IMR-90 (cell line): ENCODE results near the gene OSBP2. TPM values are rescaled to one million over a fixed set of nuclear protein-coding genes. Genes with fewer than 3 reads are reported as not detected.

ENCODE experiments used
- ATAC-seq: fragments of 200-7000 bp; cut with Tn5 transposase; 2 replicates; pipeline ENCODE4 v1.9.1; 2020; ENCODE audit warnings: low read depth, mild to moderate bottlenecking, moderate library complexity
- BruUV-seq: library from RNA; stranded (reverse); fragments of 400-500 nt; replicated peaks from 2 replicates; lab custom pipeline; 2021; lab: Mats Ljungman, UMichigan
- CTCF ChIA-PET: fragments of 300-600 bp; formaldehyde crosslinking; extraction: SDS; loops from one replicate; lab custom pipeline; 2021; ENCODE audit warnings: antibody characterized with exemption; lab: Yijun Ruan, JAX
- POLR2A ChIA-PET: fragments of 300-600 bp; sonication (Branson Sonifier 250); formaldehyde crosslinking; loops from one replicate; lab custom pipeline; 2022; ENCODE audit warnings: antibody characterized with exemption; ENCODE audit not compliant: unreplicated experiment; lab: Charles Lee
- DNase-seq: peaks from one replicate; pipeline ENCODE4 v3.0.0; 2013
- H2AFZ ChIP-seq: replicated peaks from 2 replicates; pipeline ENCODE3; 2013; ENCODE audit warnings: low read length, mild to moderate bottlenecking; ENCODE audit not compliant: poor library complexity
- H2AK5ac ChIP-seq: 2 replicates; pipeline ENCODE4 v1.6.1; 2013; ENCODE audit warnings: low read depth, low read length, inconsistent platforms
- H2AK9ac ChIP-seq: replicated peaks from 2 replicates; pipeline ENCODE3; 2013; ENCODE audit warnings: mild to moderate bottlenecking, low read depth, low read length, moderate library complexity; ENCODE audit not compliant: poor library complexity
- H2BK120ac ChIP-seq: 2 replicates; pipeline ENCODE4 v1.6.1; 2013; ENCODE audit warnings: low read depth, low read length, inconsistent platforms
- H2BK15ac ChIP-seq: 3 replicates; pipeline ENCODE4 v1.6.1; 2013; ENCODE audit warnings: low read depth, low read length, inconsistent platforms
- H2BK20ac ChIP-seq: 2 replicates; pipeline ENCODE4 v1.6.1; 2013; ENCODE audit warnings: low read depth, mild to moderate bottlenecking, inconsistent platforms, low read length, moderate library complexity
- H2BK5ac ChIP-seq: 2 replicates; pipeline ENCODE4 v1.6.1; 2013; ENCODE audit warnings: mild to moderate bottlenecking, low read depth, low read length, inconsistent platforms; ENCODE audit not compliant: poor library complexity, severe bottlenecking
- H3K14ac ChIP-seq: replicated peaks from 2 replicates; pipeline ENCODE4 v1.6.1; 2013; ENCODE audit warnings: low read depth, low read length, inconsistent platforms
- H3K18ac ChIP-seq: 2 replicates; pipeline ENCODE4 v1.6.1; 2013; ENCODE audit warnings: low read depth, low read length, control low read depth
- H3K23ac ChIP-seq: 2 replicates; pipeline ENCODE4 v1.6.1; 2013; ENCODE audit warnings: low read depth, low read length, inconsistent platforms
- H3K27ac ChIP-seq: 2 replicates; pipeline ENCODE4 v1.5.1; 2013; ENCODE audit warnings: mild to moderate bottlenecking, control low read depth, low read length; ENCODE audit not compliant: insufficient read depth
- H3K27me3 ChIP-seq: 2 replicates; pipeline ENCODE4 v1.6.1; 2013; ENCODE audit warnings: low read length; ENCODE audit not compliant: control insufficient read depth, insufficient read depth
- H3K36me3 ChIP-seq: 2 replicates; pipeline ENCODE4 v1.6.1; 2013; ENCODE audit warnings: low read length, mixed read lengths; ENCODE audit not compliant: control insufficient read depth, insufficient read depth
- H3K4ac ChIP-seq: 2 replicates; pipeline ENCODE4 v1.6.1; 2013; ENCODE audit warnings: low read depth, low read length, inconsistent platforms
- H3K4me1 ChIP-seq: 2 replicates; pipeline ENCODE4 v1.6.1; 2013; ENCODE audit warnings: low read length, mixed read lengths; ENCODE audit not compliant: control insufficient read depth, insufficient read depth
- H3K4me2 ChIP-seq: 2 replicates; pipeline ENCODE4 v1.6.1; 2013; ENCODE audit warnings: low read depth, mild to moderate bottlenecking, control low read depth, low read length, moderate library complexity
- H3K4me3 ChIP-seq: 2 replicates; pipeline ENCODE4 v1.5.1; 2013; ENCODE audit warnings: low read depth, mild to moderate bottlenecking, control low read depth, low read length, moderate library complexity; ENCODE audit not compliant: insufficient read depth
- H3K56ac ChIP-seq: 2 replicates; pipeline ENCODE4 v1.6.1; 2013; ENCODE audit warnings: low read length, inconsistent platforms; ENCODE audit not compliant: insufficient read depth; ENCODE audit errors: extremely low read depth
- H3K79me1 ChIP-seq, 2 experiments: 2 replicates each; pipeline ENCODE4 v1.6.1; 2013; ENCODE audit warnings: low read length in 2 of 2, inconsistent platforms in 1 of 2, low read depth in 1 of 2
- H3K9ac ChIP-seq: 2 replicates; pipeline ENCODE4 v1.6.1; 2013; ENCODE audit warnings: low read depth, low read length, control low read depth
- H3K9me1 ChIP-seq: 2 replicates; pipeline ENCODE4 v1.6.1; 2013; ENCODE audit warnings: low read length, inconsistent platforms; ENCODE audit not compliant: insufficient read depth
- H3K9me3 ChIP-seq: 2 replicates; pipeline ENCODE4 v1.6.1; 2013; ENCODE audit warnings: low read length; ENCODE audit not compliant: control insufficient read depth, insufficient read depth
- H4K20me1 ChIP-seq: 2 replicates; pipeline ENCODE4 v1.6.1; 2013; ENCODE audit warnings: low read length, inconsistent platforms; ENCODE audit not compliant: insufficient read depth
- H4K5ac ChIP-seq: 2 replicates; pipeline ENCODE4 v1.6.1; 2013; ENCODE audit warnings: mild to moderate bottlenecking, low read depth, low read length, control low read depth
- H4K8ac ChIP-seq, 2 experiments: 2 replicates each; pipeline ENCODE4 v1.6.1; 2013; ENCODE audit warnings: low read depth in 2 of 2, low read length in 2 of 2, control low read depth in 1 of 2, inconsistent platforms in 1 of 2
- H4K91ac ChIP-seq: 2 replicates; pipeline ENCODE4 v1.6.1; 2013; ENCODE audit warnings: low read depth, low read length, inconsistent platforms; ENCODE audit not compliant: insufficient read depth
- CEBPB ChIP-seq: IDR thresholded peaks from 2 replicates; pipeline ENCODE4 v1.6.1; 2012; ENCODE audit warnings: low read depth, low read length, improper control_type of control experiment
- FOS ChIP-seq: fragments of 150-350 bp; IDR thresholded peaks from 2 replicates; pipeline ENCODE4 v1.6.1; 2016; ENCODE audit warnings: low read depth, low read length
- MAFK ChIP-seq: IDR thresholded peaks from 2 replicates; pipeline ENCODE4 v1.6.1; 2012; ENCODE audit warnings: low read depth, low read length, improper control_type of control experiment
- RAD21 ChIP-seq: IDR thresholded peaks from 2 replicates; pipeline ENCODE4 v1.6.1; 2012; ENCODE audit warnings: low read length, improper control_type of control experiment
- SMC3 ChIP-seq: fragments of 150-350 bp; IDR thresholded peaks from 2 replicates; pipeline ENCODE4 v1.6.1; 2016; ENCODE audit warnings: low read depth, mild to moderate bottlenecking, antibody characterized with exemption, low read length, moderate library complexity
- WGBS, 2 experiments: methylation state at CpG; one replicate each; pipeline versions ENCODE4 v1.1.5 to v1.1.7; 2013; ENCODE audit warnings: missing lambda C conversion rate in 2 of 2; ENCODE audit not compliant: insufficient read length in 1 of 2; ENCODE audit errors: extremely low coverage in 2 of 2; 5-methylcytosine and 5-hydroxymethylcytosine counted together
- dilution Hi-C: fragments of 300-500 bp; cut with HindIII; formaldehyde crosslinking; loops from one replicate; pipeline ENCODE4 v1.14.3; 2018; ENCODE audit warnings: low sequenced_read_pairs; ENCODE audit not compliant: unreplicated experiment
- in situ Hi-C: fragments of 300-500 bp; cut with MboI; formaldehyde crosslinking; loops from 3 replicates; pipeline ENCODE4 v1.14.3; 2019; ENCODE audit warnings: low sequenced_read_pairs, inconsistent platforms, mixed read lengths
- intact Hi-C: fragments of 100-400 bp; cut with micrococcal nuclease; formaldehyde crosslinking; loops from 2 replicates; pipeline ENCODE4 v1.10.0; 2022
- polyA plus RNA-seq, 3 experiments: library from polyadenylated mRNA; depleted of rRNA; stranded (reverse); fragments of >200 nt; gene quantifications; 2 replicates each; pipeline ENCODE4 v1.2.3, GENCODE V29; 2012; ENCODE audit warnings: low replicate concordance in 1 of 3
- total RNA-seq: library from RNA; depleted of rRNA; stranded (reverse); fragments of >200 nt; gene quantifications from 2 replicates; pipeline ENCODE4 v1.2.3, GENCODE V29; 2012

Gene OSBP2
- total and polyA plus RNA-seq, 2 of the 4 experiments (the other 2 are of a cell fraction): 1.8 to 2.2 TPM

DNA sequence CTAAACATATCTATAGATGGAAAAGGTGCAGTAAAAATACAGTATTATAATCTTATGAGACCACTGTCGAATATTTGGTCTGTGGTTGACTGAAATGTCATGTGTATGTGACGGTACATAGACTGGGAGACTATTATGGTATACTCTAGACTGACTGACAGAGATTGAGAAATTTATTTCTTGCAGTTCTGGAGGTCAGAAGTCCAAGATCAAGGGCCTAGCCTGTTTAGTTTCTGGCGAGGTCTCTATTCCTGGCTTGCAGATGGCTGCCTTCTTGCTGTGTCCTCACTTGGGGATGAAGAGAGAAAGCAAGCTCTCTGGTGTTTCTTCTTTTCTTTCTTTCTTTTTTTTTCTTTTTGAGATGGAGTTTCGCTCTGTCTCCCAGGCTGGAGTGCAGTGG is 7.3 kb upstream of the OSBP2 start:
- no peak overlapping the region for H3K23ac ChIP-seq
- no peak overlapping the region for H3K14ac ChIP-seq
- H3K4me3 ChIP-seq: no peak overlapping the region
- no TSS peak for BruUV-seq
- H3K36me3 ChIP-seq: no peaks in the 10 kb centered on the region
- H3K4me2 ChIP-seq: no peak overlapping the region
- H3K9ac ChIP-seq: no peak overlapping the region
- H4K8ac ChIP-seq: no peak overlapping the region
- no CpG with 5 or more reads among the region's 4 CpGs for WGBS, 2 experiments
- no peak overlapping the region for H2AFZ ChIP-seq
- no peak overlapping the region for H3K27ac ChIP-seq
- CTCF ChIA-PET: no interaction called here
- H3K79me1 ChIP-seq: no peaks in the 10 kb centered on the region
- TF ChIP-seq MAFK (no peak), CEBPB (no peak), RAD21 (no peak), FOS (no peak), SMC3 (no peak)
- in situ Hi-C loops: no loop called here
- intact Hi-C loops: no loop called here
- H4K5ac ChIP-seq: no peak overlapping the region
- no peak overlapping the region for H2AK5ac ChIP-seq
- H3K56ac ChIP-seq: no peak overlapping the region
- DNase-seq: no peak
- H2BK15ac ChIP-seq: no peak overlapping the region
- POLR2A ChIA-PET: no interaction called here
- no peaks in the 10 kb centered on the region for H3K9me3 ChIP-seq
- H3K18ac ChIP-seq: no peak overlapping the region
- no peaks in the 10 kb centered on the region for H4K20me1 ChIP-seq
- no peak overlapping the region for H2BK5ac ChIP-seq
- H2AK9ac ChIP-seq: no peak overlapping the region
- peaks cover 2% of the 10 kb centered on the region; the same call in 1 of the 2 replicates for H3K9me1 ChIP-seq
- H3K27me3 ChIP-seq: peaks cover 7% of the 10 kb centered on the region
- no peak overlapping the region for H3K4ac ChIP-seq
- no peak for ATAC-seq
- no peak overlapping the region for H2BK20ac ChIP-seq
- no peaks in the 10 kb centered on the region for H3K4me1 ChIP-seq
- H4K91ac ChIP-seq: no peak overlapping the region
- dilution Hi-C loops: no loop called here
- H2BK120ac ChIP-seq: no peak overlapping the region
